HEK293 (cell line): Measurements from ENCODE around the gene TRPM8.

Experiments used
- ATF2 ChIP-seq: fragments of 450-650 bp; formaldehyde crosslinking; IDR thresholded peaks from 2 replicates; pipeline ENCODE4 v1.5.1; 2016; ENCODE audit warnings: missing biosample characterization, missing genetic modification characterization, low read depth
- REPIN1 ChIP-seq: fragments of 450-650 bp; formaldehyde crosslinking; IDR thresholded peaks from 2 replicates; pipeline ENCODE4 v1.5.1; 2017; ENCODE audit warnings: missing biosample characterization, missing genetic modification characterization, low read depth
- SALL2 ChIP-seq: fragments of 450-650 bp; formaldehyde crosslinking; IDR thresholded peaks from 2 replicates; pipeline ENCODE4 v1.5.0; 2017; ENCODE audit warnings: missing biosample characterization, mild to moderate bottlenecking, missing genetic modification characterization, borderline replicate concordance
- YY1 ChIP-seq: fragments of 450-650 bp; formaldehyde crosslinking; IDR thresholded peaks from 2 replicates; pipeline ENCODE4 v1.5.1; 2018; ENCODE audit warnings: missing biosample characterization, missing genetic modification characterization
- ZNF146 ChIP-seq: fragments of 450-650 bp; formaldehyde crosslinking; IDR thresholded peaks from 2 replicates; pipeline ENCODE4 v1.5.1; 2016; ENCODE audit warnings: missing biosample characterization, missing genetic modification characterization
- ZNF239 ChIP-seq: fragments of 450-650 bp; formaldehyde crosslinking; IDR thresholded peaks from 2 replicates; pipeline ENCODE4 v1.5.1; 2016; ENCODE audit warnings: missing biosample characterization, missing genetic modification characterization
- ZNF274 ChIP-seq, 2 experiments: fragments of 200-500 bp in 1 of 2; fragments of 450-650 bp in 1 of 2; sonication (Bioruptor generic) in 1 of 2; formaldehyde crosslinking in 1 of 2; IDR thresholded peaks; 2 replicates each; pipeline versions ENCODE4 v1.5.1 to v1.6.1; 2014 to 2016; ENCODE audit warnings: borderline replicate concordance in 1 of 2, inconsistent platforms in 1 of 2, low read length in 1 of 2, missing biosample characterization in 1 of 2, missing genetic modification characterization in 1 of 2
- ZNF544 ChIP-seq: fragments of 450-650 bp; formaldehyde crosslinking; IDR thresholded peaks from 2 replicates; pipeline ENCODE4 v1.5.0; 2017; ENCODE audit warnings: missing biosample characterization, missing genetic modification characterization
- ZNF791 ChIP-seq: fragments of 450-650 bp; formaldehyde crosslinking; IDR thresholded peaks from 2 replicates; pipeline ENCODE4 v1.5.1; 2016; ENCODE audit warnings: missing biosample characterization, missing genetic modification characterization
- ZNF843 ChIP-seq: fragments of 450-650 bp; formaldehyde crosslinking; IDR thresholded peaks from 2 replicates; pipeline ENCODE4 v1.5.1; 2016; ENCODE audit warnings: missing biosample characterization, missing genetic modification characterization
- ZSCAN30 ChIP-seq: fragments of 450-650 bp; IDR thresholded peaks from 2 replicates; pipeline ENCODE4 v1.5.1; 2018; ENCODE audit warnings: missing biosample characterization, mild to moderate bottlenecking, missing genetic modification characterization, moderate library complexity
- TF ChIP-seq, protein P1 (sequence below): fragments of 450-650 bp; formaldehyde crosslinking; IDR thresholded peaks from 2 replicates; pipeline ENCODE4 v1.5.1; 2016; ENCODE audit warnings: missing biosample characterization, missing genetic modification characterization

DNA sequence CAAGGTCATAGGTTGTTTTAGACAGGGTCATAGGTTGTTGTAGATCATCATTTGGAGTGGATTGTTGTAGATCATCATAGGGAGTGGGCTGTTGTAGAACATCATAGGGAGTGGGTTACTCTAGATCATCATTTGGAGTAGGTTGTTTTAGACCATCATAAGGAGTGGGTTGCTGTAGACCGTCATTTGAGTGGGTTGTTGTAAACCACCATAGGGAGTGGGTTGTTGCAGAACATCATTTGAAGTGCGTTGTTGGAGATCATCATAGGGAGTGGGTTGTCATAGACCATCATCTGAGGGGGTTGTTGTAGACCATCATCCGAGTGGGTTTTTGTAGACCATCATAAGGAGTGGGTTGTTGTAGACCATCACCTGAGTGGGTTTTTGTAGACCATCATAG, 9.5 kb upstream of the TRPM8 start:
- TF ChIP-seq, protein P1, sequence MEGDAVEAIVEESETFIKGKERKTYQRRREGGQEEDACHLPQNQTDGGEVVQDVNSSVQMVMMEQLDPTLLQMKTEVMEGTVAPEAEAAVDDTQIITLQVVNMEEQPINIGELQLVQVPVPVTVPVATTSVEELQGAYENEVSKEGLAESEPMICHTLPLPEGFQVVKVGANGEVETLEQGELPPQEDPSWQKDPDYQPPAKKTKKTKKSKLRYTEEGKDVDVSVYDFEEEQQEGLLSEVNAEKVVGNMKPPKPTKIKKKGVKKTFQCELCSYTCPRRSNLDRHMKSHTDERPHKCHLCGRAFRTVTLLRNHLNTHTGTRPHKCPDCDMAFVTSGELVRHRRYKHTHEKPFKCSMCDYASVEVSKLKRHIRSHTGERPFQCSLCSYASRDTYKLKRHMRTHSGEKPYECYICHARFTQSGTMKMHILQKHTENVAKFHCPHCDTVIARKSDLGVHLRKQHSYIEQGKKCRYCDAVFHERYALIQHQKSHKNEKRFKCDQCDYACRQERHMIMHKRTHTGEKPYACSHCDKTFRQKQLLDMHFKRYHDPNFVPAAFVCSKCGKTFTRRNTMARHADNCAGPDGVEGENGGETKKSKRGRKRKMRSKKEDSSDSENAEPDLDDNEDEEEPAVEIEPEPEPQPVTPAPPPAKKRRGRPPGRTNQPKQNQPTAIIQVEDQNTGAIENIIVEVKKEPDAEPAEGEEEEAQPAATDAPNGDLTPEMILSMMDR (tag by site-specific recombination): no peak
- no peak for TF ChIP-seq ZSCAN30 (tag by site-specific recombination)
- no peak for TF ChIP-seq YY1 (tag by site-specific recombination)
- TF ChIP-seq ATF2: no peak
- TF ChIP-seq ZNF843 (tag by site-specific recombination): no peak
- no peak for TF ChIP-seq ZNF544 (tag by site-specific recombination)
- no peak for TF ChIP-seq ZNF239 (tag by site-specific recombination)
- no peak for TF ChIP-seq ZNF791 (tag by site-specific recombination)
- no peak for TF ChIP-seq SALL2 (tag by site-specific recombination)
- no peak for TF ChIP-seq ZNF146 (tag by site-specific recombination)
- no peak for TF ChIP-seq REPIN1 (tag by site-specific recombination)
- no peak for TF ChIP-seq ZNF274 (IDR thresholded peaks at IDR 0.05; ENCODE audit: low read length)
- no peak for TF ChIP-seq ZNF274 (tag by site-specific recombination; IDR thresholded peaks at IDR 0.05; ENCODE audit: borderline replicate concordance)
